K562 (cell line): ENCODE measurements around the gene PRDM8. TPM values are rescaled to one million over a fixed set of nuclear protein-coding genes. Genes with fewer than 3 reads are reported as not detected.

Experiments used
- ATAC-seq: fragments of 200-7000 bp; cut with Tn5 transposase; 3 replicates; pipeline ENCODE4 v1.9.1; 2020; ENCODE audit warnings: moderate library complexity
- BruUV-seq: library from RNA; stranded (reverse); fragments of 400-500 nt; replicated peaks from 2 replicates; lab custom pipeline; 2021; lab: Mats Ljungman, UMichigan
- CTCF ChIA-PET: fragments of 300-600 bp; formaldehyde crosslinking; extraction: SDS; loops from one replicate; lab custom pipeline; 2021; ENCODE audit warnings: low intra/inter-chr PET ratio; lab: Yijun Ruan, JAX
- POLR2A ChIA-PET: fragments of 300-600, 350-650 bp; sonication (Branson Sonifier 250); formaldehyde crosslinking; extraction: SDS; loops from one replicate; lab custom pipeline; 2021; ENCODE audit warnings: antibody characterized with exemption, inconsistent platforms; lab: Yijun Ruan, JAX
- DNase-seq, 4 experiments: peaks; one replicate each; pipeline versions ENCODE4 v3.0.0 to v3.0.0-alpha.2; 2011 to 2018; ENCODE audit warnings: low spot score in 3 of 4, mixed read lengths in 3 of 4; ENCODE audit errors: extremely low read depth in 1 of 4
- FAIRE-seq: peaks from 2 replicates; lab custom pipeline; 2011; peaks lifted over from hg19 to GRCh38; lab: Jason Lieb, UNC
- H2AFZ ChIP-seq: 2 replicates; pipeline ENCODE4 v1.6.0; 2011; ENCODE audit warnings: low read depth, low read length, control low read depth, inconsistent platforms
- H3K27ac ChIP-seq: fragments of 200-600 bp; 3 replicates; pipeline ENCODE4 v1.8.0; 2011; ENCODE audit warnings: low read depth, mild to moderate bottlenecking, control low read depth, inconsistent platforms, low read length, moderate library complexity, mixed read lengths; ENCODE audit errors: extremely low read depth
- H3K27me3 ChIP-seq, 2 experiments: fragments of 300-600 bp in 1 of 2; 2 replicates in 1 of 2; 3 replicates in 1 of 2; pipeline versions ENCODE4 v1.6.0 to v1.8.0; 2011; ENCODE audit warnings: inconsistent platforms in 2 of 2, low read length in 2 of 2, mild to moderate bottlenecking in 1 of 2, mixed read lengths in 1 of 2, moderate library complexity in 1 of 2; ENCODE audit not compliant: control insufficient read depth in 2 of 2, insufficient read depth in 2 of 2
- H3K36me3 ChIP-seq: fragments of 300-600 bp; 3 replicates; pipeline ENCODE4 v1.8.0; 2011; ENCODE audit warnings: mild to moderate bottlenecking, low read length, inconsistent platforms; ENCODE audit not compliant: control insufficient read depth, insufficient read depth
- H3K4me1 ChIP-seq, 2 experiments: fragments of 200-600 bp in 1 of 2; replicated peaks in 1 of 2; 2 replicates in 1 of 2; 3 replicates in 1 of 2; pipeline versions ENCODE4 v1.5.1 to v1.8.0; 2011; ENCODE audit warnings: inconsistent platforms in 2 of 2, low read length in 2 of 2, mild to moderate bottlenecking in 1 of 2, mixed read lengths in 1 of 2, moderate library complexity in 1 of 2; ENCODE audit not compliant: control insufficient read depth in 2 of 2, insufficient read depth in 2 of 2
- H3K4me2 ChIP-seq: 2 replicates; pipeline ENCODE4 v1.6.1; 2011; ENCODE audit warnings: low read length, control low read depth, inconsistent platforms, mixed read lengths; ENCODE audit not compliant: insufficient read depth
- H3K4me3 ChIP-seq: fragments of 200-600 bp; sonication (generic), shearing (Covaris generic); 2 replicates; pipeline ENCODE4 v1.5.1; 2016; ENCODE audit warnings: control low read depth, inconsistent platforms
- H3K79me2 ChIP-seq: fragments of 200-600 bp; 3 replicates; pipeline ENCODE4 v1.8.0; 2011; ENCODE audit warnings: low read length, inconsistent platforms; ENCODE audit not compliant: control insufficient read depth, insufficient read depth
- H3K9ac ChIP-seq, 2 experiments: 2 replicates each; pipeline versions ENCODE4 v1.6.0 to v1.6.1; 2011; ENCODE audit warnings: low read depth in 2 of 2, low read length in 2 of 2, control low read depth in 1 of 2, inconsistent platforms in 1 of 2, mild to moderate bottlenecking in 1 of 2, mixed read lengths in 1 of 2; ENCODE audit not compliant: insufficient read depth in 1 of 2
- H3K9me1 ChIP-seq: one replicate; pipeline ENCODE4 v1.6.0; 2011; ENCODE audit warnings: inconsistent platforms, mild to moderate bottlenecking, low read length, moderate library complexity; ENCODE audit not compliant: control insufficient read depth, insufficient read depth
- H3K9me3 ChIP-seq: replicated peaks from 2 replicates; pipeline ENCODE4 v1.5.1; 2011; ENCODE audit warnings: low read depth, low read length, inconsistent platforms; ENCODE audit not compliant: control insufficient read depth, insufficient read depth
- H4K20me1 ChIP-seq: replicated peaks from 2 replicates; pipeline ENCODE4 v1.6.1; 2011; ENCODE audit warnings: low read length, inconsistent platforms, mixed read lengths; ENCODE audit not compliant: control insufficient read depth, insufficient read depth
- BCOR ChIP-seq: fragments of 450-650 bp; IDR thresholded peaks from 2 replicates; pipeline ENCODE4 v1.6.1; 2016
- DACH1 ChIP-seq: fragments of 450-650 bp; IDR thresholded peaks from 2 replicates; pipeline ENCODE4 v1.6.1; 2018; ENCODE audit not compliant: partially characterized antibody
- EGR1 ChIP-seq: fragments of 450-650 bp; conservative IDR thresholded peaks from 2 replicates; pipeline ENCODE4 v1.6.1; 2017; ENCODE audit warnings: mild to moderate bottlenecking
- EZH2 ChIP-seq: IDR thresholded peaks from 2 replicates; pipeline ENCODE4 v1.6.1; 2012; ENCODE audit warnings: low read depth, mild to moderate bottlenecking, inconsistent platforms, low read length, borderline replicate concordance
- HBP1 ChIP-seq: fragments of 450-650 bp; formaldehyde crosslinking; IDR thresholded peaks from 2 replicates; pipeline ENCODE4 v1.4.0; 2022; ENCODE audit warnings: missing genetic modification characterization
- KLF16 ChIP-seq: IDR thresholded peaks from 2 replicates; pipeline ENCODE4 v1.6.1; 2016; ENCODE audit warnings: antibody characterized with exemption
- MXI1 ChIP-seq: IDR thresholded peaks from 2 replicates; pipeline ENCODE4 v1.6.1; 2011; ENCODE audit warnings: low read depth, mild to moderate bottlenecking, improper control_type of control experiment, low read length
- NFE2 ChIP-seq: IDR thresholded peaks from 2 replicates; pipeline ENCODE4 v1.6.1; 2014; ENCODE audit warnings: antibody characterized with exemption, low read depth
- ZNF121 ChIP-seq: sonication (generic); formaldehyde crosslinking; conservative IDR thresholded peaks from 2 replicates; pipeline ENCODE4 v1.8.0; 2022; ENCODE audit warnings: missing genetic modification reagents
- WGBS: fragments of 100-300 bp; shearing (Covaris generic); methylation state at CpG from one replicate; pipeline ENCODE4 v1.1.6; 2016; ENCODE audit warnings: low coverage, mixed read lengths; ENCODE audit not compliant: insufficient coverage; ENCODE audit errors: missing lambda C conversion rate; 5-methylcytosine and 5-hydroxymethylcytosine counted together
- in situ Hi-C: fragments of 300-500 bp; cut with MboI; formaldehyde crosslinking; loops from 4 replicates; pipeline ENCODE4 v1.15.0; 2018; ENCODE audit warnings: inconsistent platforms, mixed read lengths
- intact Hi-C: fragments of 100-400 bp; cut with micrococcal nuclease; formaldehyde crosslinking; loops from 2 replicates; pipeline ENCODE4 v1.14.2; 2022
- polyA plus RNA-seq, 8 experiments: library from polyadenylated mRNA; depleted of rRNA in 4 of 8; stranded (reverse) in 5 of 8; unstranded in 3 of 8; fragments of >200 nt; fragmentation: Nextera tagmentation in 2 of 8; fragmentation: Illumina TruSeq in 1 of 8; extraction: Ambion mirVana in 2 of 8; extraction: Trizol in 1 of 8; gene quantifications; 2 replicates each; pipeline versions ENCODE4 v1.2.1 to v1.2.3, GENCODE V29; 2011 to 2014; ENCODE audit warnings: inconsistent platforms in 1 of 8, missing spikeins in 1 of 8
- total RNA-seq, 7 experiments: library from RNA; depleted of rRNA in 6 of 7; stranded (reverse); fragments of >200 nt in 6 of 7; fragmentation: Illumina TruSeq in 2 of 7; extraction: Trizol in 2 of 7; gene quantifications; 2 replicates each; pipeline versions ENCODE4 v1.2.1 to v1.2.3, GENCODE V29; 2011 to 2021; ENCODE audit warnings: low replicate concordance in 1 of 7
- TF ChIP-seq, protein P1 (sequence below), 2 experiments: fragments of 450-650 bp in 1 of 2; IDR thresholded peaks; 2 replicates each; pipeline ENCODE4 v1.6.1; 2011 to 2017; ENCODE audit warnings: low read depth in 2 of 2, antibody characterized with exemption in 1 of 2, borderline replicate concordance in 1 of 2, low read length in 1 of 2, mild to moderate bottlenecking in 1 of 2, mixed read lengths in 1 of 2; ENCODE audit not compliant: control insufficient read depth in 1 of 2

PRDM8 gene
- total and polyA plus RNA-seq, 9 of the 15 experiments (the other 6 are each of a cell fraction or from before 2014, with no cell fraction given): 0.40 TPM; not detected in 8

DNA sequence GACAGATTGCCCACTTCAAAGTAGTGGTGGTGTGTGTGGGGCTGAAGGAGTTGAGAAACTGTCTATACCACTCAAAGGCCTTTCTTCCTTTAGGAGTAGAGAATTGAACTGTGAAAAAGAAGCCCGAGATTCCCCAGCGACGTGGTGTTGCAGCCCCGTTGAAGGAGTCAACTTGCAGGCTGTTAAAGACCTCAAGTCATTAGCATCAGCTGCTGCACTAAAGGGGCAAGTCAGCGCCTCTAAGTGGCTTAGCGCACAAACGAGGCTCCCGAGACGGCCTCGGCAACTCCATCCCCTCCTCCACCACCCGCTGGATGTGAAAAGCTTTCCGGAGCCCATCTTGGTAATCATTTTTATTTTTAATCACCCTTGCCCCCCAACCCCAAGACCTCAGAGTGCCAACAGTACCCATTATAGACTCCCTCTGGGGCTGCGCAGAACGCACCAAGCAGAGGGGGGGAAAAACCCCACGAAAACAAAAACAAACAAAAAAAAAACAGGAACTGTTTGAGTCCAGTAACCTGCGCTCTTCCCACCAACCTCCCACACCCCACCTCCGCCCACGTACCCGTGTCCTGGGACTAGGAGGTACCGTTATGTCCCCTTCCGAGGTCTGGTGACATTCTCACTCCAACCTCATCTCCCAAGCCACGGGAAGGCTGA is 913 bp upstream of the PRDM8 start:
- in situ Hi-C loops: no loop called here
- CTCF ChIA-PET: no interaction called here

DNA sequence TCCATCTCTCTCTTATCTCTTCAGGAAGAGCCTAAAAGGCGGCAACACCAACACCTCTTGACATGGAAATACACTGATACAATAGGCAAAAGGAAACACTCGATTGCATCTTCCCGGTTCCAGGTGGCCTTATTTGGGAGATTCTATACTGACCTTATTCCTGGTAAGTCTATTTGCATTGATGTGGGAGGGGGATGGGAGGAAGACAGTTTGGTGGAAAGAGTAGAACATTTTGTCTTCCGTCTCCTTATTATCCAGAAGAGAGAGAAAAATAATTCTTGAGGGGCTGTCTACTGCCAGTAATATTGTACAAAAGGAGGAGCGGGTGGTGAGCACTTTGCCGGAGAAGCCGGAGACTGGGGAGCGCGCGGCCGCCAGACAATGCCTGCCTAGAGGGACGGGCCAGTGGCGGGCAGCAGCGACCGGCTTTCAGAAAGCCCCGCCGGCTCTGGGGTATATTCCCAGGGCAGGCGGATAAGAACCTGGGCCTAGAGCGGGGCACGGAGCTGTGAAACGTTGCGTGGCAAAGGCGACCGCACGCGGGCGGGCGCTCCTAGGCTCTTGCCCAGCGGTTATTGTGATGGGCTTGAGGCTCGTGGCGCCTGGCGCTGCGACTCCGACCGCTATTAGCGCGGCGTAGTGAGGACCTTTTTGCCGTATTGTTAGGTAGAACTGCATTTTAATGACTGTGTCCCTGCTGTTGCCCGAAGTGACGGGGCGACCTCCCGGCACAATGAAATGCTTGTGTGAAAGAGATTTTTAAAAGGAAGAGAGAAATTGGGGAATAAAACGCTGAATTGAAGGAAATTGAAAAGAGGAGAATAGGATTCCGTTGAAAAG is 518 bp downstream of the PRDM8 start:
- Histone ChIP-seq H3K4me2 (no peak overlapping the region), H3K4me1 (peaks cover 0 to 2% of the 10 kb centered on the region in 2 experiments; a peak in 1 of 5 replicates), H3K9me1 (no peaks in the 10 kb centered on the region), H3K36me3 (no peaks in the 10 kb centered on the region), H4K20me1 (no peaks in the 10 kb centered on the region), H2AFZ (no peak overlapping the region), H3K9me3 (no peaks in the 10 kb centered on the region; the same call in 1 of the 2 replicates), H3K27ac (no peak overlapping the region), H3K4me3 (no peak overlapping the region), H3K79me2 (no peaks in the 10 kb centered on the region), H3K27me3 (no peaks in the 10 kb centered on the region), H3K9ac (no peak overlapping the region)
- DNase-seq (no peak), ATAC-seq (no peak), FAIRE-seq (no peak)
- WGBS: 94% methylated on average over 40 of the region's 45 CpGs
- no TSS peak for BruUV-seq
- in situ Hi-C loops (no loop called here), intact Hi-C loops (no loop called here)
- ChIA-PET POLR2A (interaction anchor here (1.2 kb wide), 1 partner anchor 11 kb away, joined by 3 read pairs; no protein-coding TSS in a partner anchor), CTCF (no interaction called here)
- no peak for TF ChIP-seq BCOR
- TF ChIP-seq, protein P1, sequence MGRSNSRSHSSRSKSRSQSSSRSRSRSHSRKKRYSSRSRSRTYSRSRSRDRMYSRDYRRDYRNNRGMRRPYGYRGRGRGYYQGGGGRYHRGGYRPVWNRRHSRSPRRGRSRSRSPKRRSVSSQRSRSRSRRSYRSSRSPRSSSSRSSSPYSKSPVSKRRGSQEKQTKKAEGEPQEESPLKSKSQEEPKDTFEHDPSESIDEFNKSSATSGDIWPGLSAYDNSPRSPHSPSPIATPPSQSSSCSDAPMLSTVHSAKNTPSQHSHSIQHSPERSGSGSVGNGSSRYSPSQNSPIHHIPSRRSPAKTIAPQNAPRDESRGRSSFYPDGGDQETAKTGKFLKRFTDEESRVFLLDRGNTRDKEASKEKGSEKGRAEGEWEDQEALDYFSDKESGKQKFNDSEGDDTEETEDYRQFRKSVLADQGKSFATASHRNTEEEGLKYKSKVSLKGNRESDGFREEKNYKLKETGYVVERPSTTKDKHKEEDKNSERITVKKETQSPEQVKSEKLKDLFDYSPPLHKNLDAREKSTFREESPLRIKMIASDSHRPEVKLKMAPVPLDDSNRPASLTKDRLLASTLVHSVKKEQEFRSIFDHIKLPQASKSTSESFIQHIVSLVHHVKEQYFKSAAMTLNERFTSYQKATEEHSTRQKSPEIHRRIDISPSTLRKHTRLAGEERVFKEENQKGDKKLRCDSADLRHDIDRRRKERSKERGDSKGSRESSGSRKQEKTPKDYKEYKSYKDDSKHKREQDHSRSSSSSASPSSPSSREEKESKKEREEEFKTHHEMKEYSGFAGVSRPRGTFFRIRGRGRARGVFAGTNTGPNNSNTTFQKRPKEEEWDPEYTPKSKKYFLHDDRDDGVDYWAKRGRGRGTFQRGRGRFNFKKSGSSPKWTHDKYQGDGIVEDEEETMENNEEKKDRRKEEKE (IDR thresholded peaks at IDR 0.05; ENCODE audit: borderline replicate concordance in 1 of 2, control insufficient read depth in 1 of 2, low read depth in 2 of 2, low read length in 1 of 2): no peak
- TF ChIP-seq MXI1: no peak
- no peak for TF ChIP-seq EZH2
- TF ChIP-seq NFE2: no peak
- TF ChIP-seq ZNF121 (CRISPR knock-in tag): no peak
- no peak for TF ChIP-seq HBP1 (CRISPR knock-in tag)
- TF ChIP-seq KLF16: no peak

More for the DNA sequence above, 913 bp upstream of the PRDM8 start:
- ATAC-seq: no peak
- Histone ChIP-seq H2AFZ (no peak overlapping the region), H3K27ac (no peak overlapping the region), H3K27me3 (no peaks in the 10 kb centered on the region), H3K9ac (no peak overlapping the region), H3K36me3 (no peaks in the 10 kb centered on the region), H3K9me1 (no peaks in the 10 kb centered on the region), H4K20me1 (no peaks in the 10 kb centered on the region), H3K9me3 (no peaks in the 10 kb centered on the region; the same call in 1 of the 2 replicates), H3K79me2 (no peaks in the 10 kb centered on the region), H3K4me2 (no peak overlapping the region), H3K4me1 (peaks cover 0 to 2% of the 10 kb centered on the region in 2 experiments; a peak in 1 of 5 replicates), H3K4me3 (no peak overlapping the region)
- TF ChIP-seq EGR1 (0 out of 2 replicates have a peak, but pooled peaks have one; percentile 14), DACH1 (no peak)
- no peak for DNase-seq
- POLR2A ChIA-PET: interaction anchor here (1.2 kb wide), 1 partner anchor 10 kb away, joined by 3 read pairs; no protein-coding TSS in a partner anchor
- FAIRE-seq: no peak
- intact Hi-C loops: no loop called here
- 84% methylated on average over 13 of the region's 22 CpGs for WGBS
- BruUV-seq: no TSS peak
